ENCODE results near the gene MORN1. TPM values are rescaled to one million over a fixed set of nuclear protein-coding genes. Genes with fewer than 3 reads are reported as not detected.

The MORN1 gene
- total RNA-seq, 4 donors from 2014 or later: 7.0 to 9.8 (median 8.0) TPM

DNA sequence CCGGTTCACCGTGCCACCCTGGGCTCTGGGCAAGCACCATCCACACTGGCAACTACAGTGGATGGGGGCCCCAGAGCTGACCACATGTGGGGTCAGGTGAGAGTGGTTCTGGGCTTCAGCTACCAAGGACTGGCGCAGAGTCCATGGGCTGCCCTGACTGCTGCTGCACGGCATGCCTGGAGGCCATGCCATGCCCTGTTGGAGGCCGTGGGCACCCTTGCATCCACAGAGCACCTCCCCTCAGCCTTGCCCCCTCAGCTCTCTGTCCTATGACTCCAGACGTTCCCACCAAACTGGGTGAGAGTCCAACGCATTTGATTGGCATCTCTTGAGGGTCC lies 15.5 kb downstream of the MORN1 start:
- 91% methylated on average over 4 of the region's 7 CpGs for WGBS
- Histone ChIP-seq H3K27ac (replicated peaks in 1 of 4) (no peak overlapping the region), H3K36me3 (peaks cover 0 to 24% (median 6%) of the 10 kb centered on the region in 4 donors), H3K4me1 (no peaks in the 10 kb centered on the region), H3K4me3 (no peak overlapping the region), H3K9me3 (no peaks in the 10 kb centered on the region), H3K27me3 (no peaks in the 10 kb centered on the region)
- no peak for DNase-seq (ENCODE audit: extremely low spot score)
- TF ChIP-seq, protein P1, sequence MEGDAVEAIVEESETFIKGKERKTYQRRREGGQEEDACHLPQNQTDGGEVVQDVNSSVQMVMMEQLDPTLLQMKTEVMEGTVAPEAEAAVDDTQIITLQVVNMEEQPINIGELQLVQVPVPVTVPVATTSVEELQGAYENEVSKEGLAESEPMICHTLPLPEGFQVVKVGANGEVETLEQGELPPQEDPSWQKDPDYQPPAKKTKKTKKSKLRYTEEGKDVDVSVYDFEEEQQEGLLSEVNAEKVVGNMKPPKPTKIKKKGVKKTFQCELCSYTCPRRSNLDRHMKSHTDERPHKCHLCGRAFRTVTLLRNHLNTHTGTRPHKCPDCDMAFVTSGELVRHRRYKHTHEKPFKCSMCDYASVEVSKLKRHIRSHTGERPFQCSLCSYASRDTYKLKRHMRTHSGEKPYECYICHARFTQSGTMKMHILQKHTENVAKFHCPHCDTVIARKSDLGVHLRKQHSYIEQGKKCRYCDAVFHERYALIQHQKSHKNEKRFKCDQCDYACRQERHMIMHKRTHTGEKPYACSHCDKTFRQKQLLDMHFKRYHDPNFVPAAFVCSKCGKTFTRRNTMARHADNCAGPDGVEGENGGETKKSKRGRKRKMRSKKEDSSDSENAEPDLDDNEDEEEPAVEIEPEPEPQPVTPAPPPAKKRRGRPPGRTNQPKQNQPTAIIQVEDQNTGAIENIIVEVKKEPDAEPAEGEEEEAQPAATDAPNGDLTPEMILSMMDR (IDR thresholded peaks at IDR 0.05): no peak
- TF ChIP-seq POLR2AphosphoS5 (IDR thresholded peaks at IDR 0.05) (no peak), POLR2A (IDR thresholded peaks at IDR 0.05; ENCODE audit: low read depth) (no peak), EP300 (IDR thresholded peaks at IDR 0.05) (no peak)
- intact Hi-C loops (cut with DNase I): no loop called here

DNA sequence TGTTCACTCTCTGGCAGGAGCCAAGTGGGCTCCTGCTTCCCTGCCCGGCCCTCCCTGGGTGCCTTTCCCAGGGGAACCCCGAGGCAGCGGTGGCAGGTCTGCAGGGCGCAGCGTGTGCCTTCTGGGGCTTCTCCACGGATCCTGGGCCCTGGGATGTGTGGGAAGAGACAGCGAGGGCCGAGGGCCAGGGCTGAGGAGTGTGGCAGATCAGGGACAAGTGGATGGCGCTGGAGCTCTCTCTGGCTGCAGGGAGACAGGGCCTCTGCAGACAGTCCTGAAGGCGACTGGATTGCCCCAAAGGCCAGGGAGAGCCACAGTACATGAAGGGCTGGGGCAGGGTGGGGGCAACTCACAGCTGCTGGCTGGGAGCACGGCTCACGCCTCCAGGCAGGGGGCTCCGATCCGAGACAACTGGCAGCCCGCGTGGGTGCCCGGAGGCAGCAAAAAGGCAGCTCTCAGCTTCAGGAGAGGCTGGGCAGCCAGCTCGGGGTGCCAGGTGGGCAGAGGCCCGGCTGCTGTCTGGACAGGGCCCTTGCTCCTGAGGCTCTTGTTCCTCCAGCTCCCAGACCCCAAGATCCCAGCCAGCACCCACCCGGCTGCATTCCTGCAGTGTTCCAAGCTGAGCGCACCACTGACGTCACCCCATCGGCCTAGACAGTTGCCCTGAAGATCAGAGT lies 16.0 kb downstream of the MORN1 start:
- Histone ChIP-seq H3K4me1 (no peaks in the 10 kb centered on the region), H3K27ac (replicated peaks in 1 of 4) (no peak overlapping the region), H3K27me3 (no peaks in the 10 kb centered on the region), H3K9me3 (no peaks in the 10 kb centered on the region), H3K36me3 (peaks cover 0 to 28% (median 6%) of the 10 kb centered on the region in 4 donors), H3K4me3 (no peak overlapping the region)
- DNase-seq (ENCODE audit: extremely low spot score): no peak
- intact Hi-C loops (cut with DNase I): no loop called here
- WGBS: 82% methylated on average over 10 of the region's 23 CpGs
- TF ChIP-seq POLR2AphosphoS5 (IDR thresholded peaks at IDR 0.05): no peak
- TF ChIP-seq POLR2A (IDR thresholded peaks at IDR 0.05; ENCODE audit: low read depth): no peak
- no peak for TF ChIP-seq EP300 (IDR thresholded peaks at IDR 0.05)
- TF ChIP-seq, protein P1 (IDR thresholded peaks at IDR 0.05): no peak

DNA sequence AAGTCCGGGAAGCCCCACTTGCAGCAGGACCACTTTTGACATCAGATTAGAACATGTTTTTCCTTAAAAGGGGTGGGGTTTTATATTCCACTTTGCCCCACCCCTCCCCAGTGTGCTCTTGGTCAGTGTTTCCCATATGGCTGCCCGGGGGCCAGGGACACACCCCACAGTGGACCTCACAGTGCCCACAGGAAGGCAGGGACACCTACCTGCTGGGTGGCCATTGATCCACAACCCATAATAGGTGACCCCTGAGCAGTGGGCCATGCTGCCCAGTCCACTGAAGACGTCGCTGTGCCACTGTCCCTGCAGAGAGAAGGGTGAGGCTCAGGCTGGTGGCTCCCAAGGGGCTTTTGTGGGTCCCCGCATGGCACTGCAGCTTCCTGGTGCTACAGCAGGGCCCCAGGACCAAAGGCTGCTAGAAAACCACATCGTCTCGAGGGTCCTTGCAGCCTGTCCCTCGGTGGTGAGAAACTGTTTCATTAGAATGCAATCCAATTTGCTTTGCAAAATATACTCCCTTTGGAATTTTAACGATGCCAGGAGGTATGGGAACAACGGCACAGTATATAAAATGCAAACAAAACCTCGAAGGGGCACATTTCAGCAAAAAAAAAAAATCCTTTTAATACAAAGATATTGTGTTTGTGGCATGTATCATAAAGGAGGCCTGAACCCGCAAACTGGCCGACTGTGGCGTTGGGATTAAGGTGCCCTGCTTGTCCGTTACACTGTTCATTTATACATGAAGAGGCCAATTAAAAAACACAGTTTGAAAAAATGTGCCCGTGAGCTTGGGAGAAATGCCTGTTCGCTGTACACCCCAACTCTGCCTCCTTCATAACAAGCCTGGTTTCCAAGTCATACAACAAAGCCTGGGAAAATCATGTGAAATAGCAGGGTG lies 16.9 kb downstream of the MORN1 start:
- Histone ChIP-seq H3K9me3 (no peaks in the 10 kb centered on the region), H3K4me1 (no peaks in the 10 kb centered on the region), H3K27me3 (no peaks in the 10 kb centered on the region), H3K27ac (replicated peaks in 1 of 4) (no peak overlapping the region), H3K4me3 (no peak overlapping the region), H3K36me3 (peaks cover 0 to 36% (median 6%) of the 10 kb centered on the region in 4 donors)
- TF ChIP-seq POLR2AphosphoS5 (IDR thresholded peaks at IDR 0.05): no peak
- no peak for TF ChIP-seq EP300 (IDR thresholded peaks at IDR 0.05)
- no peak for TF ChIP-seq POLR2A (IDR thresholded peaks at IDR 0.05; ENCODE audit: low read depth)
- TF ChIP-seq, protein P1 (IDR thresholded peaks at IDR 0.05): no peak
- DNase-seq (ENCODE audit: extremely low spot score): no peak
- WGBS: 85% methylated on average over 15 of the region's 17 CpGs
- intact Hi-C loops (cut with DNase I): no loop called here

DNA sequence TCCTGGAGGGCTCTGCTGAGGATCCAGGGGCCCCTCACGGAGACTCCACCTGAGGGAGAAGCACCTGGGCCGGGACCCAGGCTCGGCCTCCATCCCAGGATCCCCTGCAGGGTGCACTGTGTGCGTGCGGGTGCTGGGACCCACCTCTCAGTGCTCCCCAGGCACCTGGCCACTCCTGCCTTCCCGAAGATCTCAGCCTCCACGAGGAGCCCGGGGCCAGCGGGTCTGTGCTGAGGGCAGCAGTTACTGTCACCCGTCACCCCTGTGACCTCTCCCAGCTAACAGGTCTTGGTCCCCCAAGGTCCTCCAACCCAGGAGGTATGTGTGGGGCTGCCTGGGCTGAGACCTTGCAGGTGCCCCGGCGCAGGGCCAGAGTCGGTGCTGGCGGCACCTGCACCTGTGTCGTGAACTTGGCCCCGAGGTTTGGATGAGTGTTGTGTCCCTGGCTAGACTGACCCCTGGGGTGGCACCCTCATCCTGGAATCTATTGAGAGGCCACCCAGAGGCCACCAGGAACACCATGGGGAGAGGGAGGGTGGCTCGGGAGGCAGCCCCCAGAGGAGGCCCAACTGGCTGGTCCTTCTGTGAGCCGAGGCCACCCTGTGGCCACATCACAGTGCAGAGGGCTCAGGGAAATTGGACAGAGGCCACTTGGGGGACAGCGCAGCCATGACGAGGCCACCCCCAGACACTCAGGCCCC lies 17.7 kb downstream of the MORN1 start:
- Histone ChIP-seq H3K27me3 (no peaks in the 10 kb centered on the region), H3K9me3 (no peaks in the 10 kb centered on the region)
- WGBS: 88% methylated on average over 12 of the region's 20 CpGs

More for the DNA sequence above, 17.7 kb downstream of the MORN1 start:
- Histone ChIP-seq H3K27ac (replicated peaks in 1 of 4) (no peak overlapping the region), H3K36me3 (peaks cover 0 to 36% (median 6%) of the 10 kb centered on the region in 4 donors), H3K4me1 (no peaks in the 10 kb centered on the region), H3K4me3 (no peak overlapping the region)
- TF ChIP-seq POLR2A (IDR thresholded peaks at IDR 0.05; ENCODE audit: low read depth): no peak
- TF ChIP-seq POLR2AphosphoS5 (IDR thresholded peaks at IDR 0.05): no peak
- TF ChIP-seq, protein P1 (IDR thresholded peaks at IDR 0.05): no peak
- no peak for TF ChIP-seq EP300 (IDR thresholded peaks at IDR 0.05)
- intact Hi-C loops (cut with DNase I): no loop called here
- no peak for DNase-seq (ENCODE audit: extremely low spot score)

Data from esophagus muscularis mucosa (tissue), 4 donors.